ENCODE data around the gene HLA-DPA1. TPM values are rescaled to one million over a fixed set of nuclear protein-coding genes. Genes with fewer than 3 reads are reported as not detected.
A peak's percentile ranks its signal among the peaks of the same experiment; 100 is the strongest.

Gene HLA-DPA1
- total and polyA plus RNA-seq, 2 donors (not counting 1 experiment from before 2014, with no cell fraction given), result 702 to 2,256 TPM

DNA sequence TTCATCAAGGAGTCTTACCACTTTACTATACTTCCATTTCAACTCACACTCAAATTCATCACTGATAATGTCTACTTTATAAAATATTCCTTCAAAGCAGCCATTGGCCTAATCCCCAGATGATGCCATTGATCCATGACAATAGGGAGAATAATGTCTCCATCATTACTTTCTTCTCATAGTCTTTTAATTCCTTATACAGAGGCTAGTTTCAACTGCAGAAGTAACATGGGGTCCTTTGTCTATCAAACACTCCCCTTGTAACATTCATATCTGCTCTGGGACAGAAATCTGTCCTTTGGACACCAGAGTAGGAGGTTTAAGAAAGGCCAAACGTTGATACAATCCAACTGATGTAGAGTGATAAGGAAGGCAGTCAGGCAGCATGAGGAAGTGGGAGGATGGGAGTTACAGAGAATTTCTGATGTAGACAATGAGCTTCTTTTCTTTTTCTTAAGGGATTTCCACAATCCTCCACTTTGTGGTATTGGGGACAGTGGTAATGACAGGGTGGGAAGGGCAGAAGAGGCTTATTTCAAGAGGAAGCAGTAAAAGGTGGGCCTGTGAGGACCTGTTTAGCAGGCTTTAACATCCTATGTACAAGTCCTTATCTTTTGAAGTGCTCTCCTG is 45.1 kb downstream of the HLA-DPA1 start:
- H3K4me1 Mint-ChIP-seq, result peaks cover 64% of the 10 kb centered on the region
- ATAC-seq (ENCODE audit: low read depth), result no peak
- POLR2A ChIA-PET, result interaction anchor here (0.6 to 4.8 kb wide), 16 partner anchors 8 to 143 kb away, joined by 3 to 136 read pairs (median 5); partner anchors contain the start of genes HLA-DPA1 and HLA-DPB1
- Histone ChIP-seq H3K9me3 (ENCODE audit: control extremely low read depth in 1 of 3, control insufficient read depth in 2 of 3, insufficient read depth in 1 of 3, low read length in 2 of 3) (no peaks in the 10 kb centered on the region), H3K36me3 (replicated peaks in 1 of 2; ENCODE audit: control extremely low read depth in 1 of 2, control insufficient read depth in 1 of 2, extremely low read depth in 1 of 2, insufficient read depth in 2 of 2, low read length in 1 of 2) (no peaks in the 10 kb centered on the region), H3K4me1 (ENCODE audit: control insufficient read depth in 2 of 2, insufficient read depth in 2 of 2, low read length in 2 of 2) (peaks cover 45 to 54% of the 10 kb centered on the region in 2 donors), H3K79me2 (ENCODE audit: control insufficient read depth, insufficient read depth, low read length) (peaks cover 20% of the 10 kb centered on the region), H3K9ac (ENCODE audit: low read length) (peak overlapping the region; percentile 75), H4K20me1 (ENCODE audit: control insufficient read depth, insufficient read depth, low read length, poor library complexity, severe bottlenecking) (no peaks in the 10 kb centered on the region), H3K27me3 (replicated peaks in 1 of 4; ENCODE audit: control extremely low read depth in 1 of 4, control insufficient read depth in 3 of 4, insufficient read depth in 4 of 4, low read length in 3 of 4) (no peaks in the 10 kb centered on the region), H3K4me2 (replicated peaks; ENCODE audit: low read depth, low read length, poor library complexity, severe bottlenecking) (peak overlapping the region; percentile 67), H2AFZ (ENCODE audit: insufficient read depth, low read depth, low read length, poor library complexity, severe bottlenecking) (no peak overlapping the region), H3K27ac (ENCODE audit: low read length in 2 of 2) (peak overlapping the region; percentile 99), H3K4me3 (ENCODE audit: control extremely low read depth in 1 of 5, extremely low read depth in 1 of 5, insufficient read depth in 1 of 5, low read depth in 2 of 5, low read length in 4 of 5) (peak overlapping the region in 1 of 5 experiments; percentile 51)
- H3K9me3 Mint-ChIP-seq (ENCODE audit: insufficient read depth), result no peaks in the 10 kb centered on the region
- CTCF ChIA-PET, result interaction anchor here (1.0 to 7.6 kb wide), 11 partner anchors 9 to 220 kb away, joined by 3 to 75 read pairs (median 5); partner anchors contain the start of genes HLA-DMB, HLA-DPA1 and HLA-DPB1
- H3K27me3 Mint-ChIP-seq, result no peaks in the 10 kb centered on the region
- DNase-seq, result peak; percentile 77
- TF ChIP-seq, protein P1, sequence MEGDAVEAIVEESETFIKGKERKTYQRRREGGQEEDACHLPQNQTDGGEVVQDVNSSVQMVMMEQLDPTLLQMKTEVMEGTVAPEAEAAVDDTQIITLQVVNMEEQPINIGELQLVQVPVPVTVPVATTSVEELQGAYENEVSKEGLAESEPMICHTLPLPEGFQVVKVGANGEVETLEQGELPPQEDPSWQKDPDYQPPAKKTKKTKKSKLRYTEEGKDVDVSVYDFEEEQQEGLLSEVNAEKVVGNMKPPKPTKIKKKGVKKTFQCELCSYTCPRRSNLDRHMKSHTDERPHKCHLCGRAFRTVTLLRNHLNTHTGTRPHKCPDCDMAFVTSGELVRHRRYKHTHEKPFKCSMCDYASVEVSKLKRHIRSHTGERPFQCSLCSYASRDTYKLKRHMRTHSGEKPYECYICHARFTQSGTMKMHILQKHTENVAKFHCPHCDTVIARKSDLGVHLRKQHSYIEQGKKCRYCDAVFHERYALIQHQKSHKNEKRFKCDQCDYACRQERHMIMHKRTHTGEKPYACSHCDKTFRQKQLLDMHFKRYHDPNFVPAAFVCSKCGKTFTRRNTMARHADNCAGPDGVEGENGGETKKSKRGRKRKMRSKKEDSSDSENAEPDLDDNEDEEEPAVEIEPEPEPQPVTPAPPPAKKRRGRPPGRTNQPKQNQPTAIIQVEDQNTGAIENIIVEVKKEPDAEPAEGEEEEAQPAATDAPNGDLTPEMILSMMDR (IDR thresholded peaks at IDR 0.05), result no peak
- no peak for TF ChIP-seq EZH2 (IDR thresholded peaks at IDR 0.05; ENCODE audit: borderline replicate concordance, insufficient read depth, low read depth, low read length, poor library complexity, severe bottlenecking)
- H3K4me3 Mint-ChIP-seq, result peak overlapping the region; percentile 78
- WGBS (ENCODE audit: insufficient coverage), result no CpG with 5 or more reads among the region's 1 CpG
- H3K27ac Mint-ChIP-seq, result peak overlapping the region; percentile 99
- intact Hi-C loops (cut with micrococcal nuclease), result loop anchor here (1.0 to 5.0 kb wide), 3 partner anchors 9 to 56 kb away; no protein-coding TSS in a partner anchor

DNA sequence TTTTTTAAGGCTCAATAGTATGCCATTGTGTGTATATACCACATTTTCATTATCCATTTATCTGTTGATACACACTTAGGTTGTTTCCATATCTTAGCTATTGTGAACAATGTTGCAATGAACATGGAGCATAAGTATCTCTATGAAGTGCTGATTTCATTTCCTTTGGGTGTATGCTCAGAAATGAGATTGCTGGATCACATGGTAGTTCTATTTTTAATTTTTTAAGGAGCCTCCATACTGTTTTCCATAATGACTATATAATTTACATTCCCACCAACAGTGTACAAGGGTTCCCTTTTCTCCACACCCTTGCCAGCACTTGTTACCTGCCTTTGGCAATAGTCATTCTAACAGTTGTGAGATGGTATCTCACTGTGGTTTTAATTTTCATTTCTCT is 48.9 kb downstream of the HLA-DPA1 start:
- Histone ChIP-seq H3K27ac (ENCODE audit: low read length in 2 of 2) (no peak overlapping the region), H4K20me1 (ENCODE audit: control insufficient read depth, insufficient read depth, low read length, poor library complexity, severe bottlenecking) (no peaks in the 10 kb centered on the region), H3K36me3 (replicated peaks in 1 of 2; ENCODE audit: control extremely low read depth in 1 of 2, control insufficient read depth in 1 of 2, extremely low read depth in 1 of 2, insufficient read depth in 2 of 2, low read length in 1 of 2) (no peaks in the 10 kb centered on the region), H3K27me3 (replicated peaks in 1 of 4; ENCODE audit: control extremely low read depth in 1 of 4, control insufficient read depth in 3 of 4, insufficient read depth in 4 of 4, low read length in 3 of 4) (no peaks in the 10 kb centered on the region), H3K9ac (ENCODE audit: low read length) (no peak overlapping the region), H3K79me2 (ENCODE audit: control insufficient read depth, insufficient read depth, low read length) (peaks cover 40% of the 10 kb centered on the region), H3K4me2 (replicated peaks; ENCODE audit: low read depth, low read length, poor library complexity, severe bottlenecking) (no peak overlapping the region), H2AFZ (ENCODE audit: insufficient read depth, low read depth, low read length, poor library complexity, severe bottlenecking) (no peak overlapping the region), H3K4me1 (ENCODE audit: control insufficient read depth in 2 of 2, insufficient read depth in 2 of 2, low read length in 2 of 2) (peaks cover 56 to 62% of the 10 kb centered on the region in 2 donors), H3K9me3 (ENCODE audit: control extremely low read depth in 1 of 3, control insufficient read depth in 2 of 3, insufficient read depth in 1 of 3, low read length in 2 of 3) (no peaks in the 10 kb centered on the region), H3K4me3 (ENCODE audit: control extremely low read depth in 1 of 5, extremely low read depth in 1 of 5, insufficient read depth in 1 of 5, low read depth in 2 of 5, low read length in 4 of 5) (no peak overlapping the region)
- no peak for ATAC-seq (ENCODE audit: low read depth)
- TF ChIP-seq EZH2 (IDR thresholded peaks at IDR 0.05; ENCODE audit: borderline replicate concordance, insufficient read depth, low read depth, low read length, poor library complexity, severe bottlenecking), result no peak
- TF ChIP-seq, protein P1 (IDR thresholded peaks at IDR 0.05), result no peak
- Mint-ChIP-seq H3K4me3 (no peak overlapping the region), H3K27me3 (no peaks in the 10 kb centered on the region), H3K27ac (no peak overlapping the region), H3K4me1 (peaks cover 68% of the 10 kb centered on the region), H3K9me3 (ENCODE audit: insufficient read depth) (no peaks in the 10 kb centered on the region)
- POLR2A ChIA-PET, result interaction anchor here (0.6 kb wide), 1 partner anchor 72 kb away, joined by 3 read pairs; the partner anchor contains the start of gene HLA-DMA
- CTCF ChIA-PET, result interaction anchor here (7.6 kb wide), 1 partner anchor 11 kb away, joined by 75 read pairs; no protein-coding TSS in a partner anchor
- intact Hi-C loops (cut with micrococcal nuclease), result no loop called here
- no peak for DNase-seq
